ENCODE data around the gene KCTD17.
"Not testable (repeated sequence)": the region's sequence is repeated elsewhere in the genome, so short reads cannot be mapped to it uniquely, and the experiment has no call there.

The KCTD17 gene

GRCh38 chr22:37062702-37063381 is 11.3 kb downstream of the KCTD17 start:
- DNase-seq, result no peak

GRCh38 chr22:37063431-37064420 is 12.2 kb downstream of the KCTD17 start:
- DNase-seq, result no peak

GRCh38 chr22:37064553-37064952 is 13.0 kb downstream of the KCTD17 start:
- DNase-seq, result no peak

GRCh38 chr22:37065180-37065579 is 13.6 kb downstream of the KCTD17 start:
- DNase-seq, result no peak

- DNase-seq, result no peak
Observed at GRCh38 chr22:37065961-37066360, 14.4 kb downstream of the KCTD17 start.

- no peak for DNase-seq
Observed at GRCh38 chr22:37067428-37067827, 15.9 kb downstream of the KCTD17 start.

- no peak for DNase-seq
Observed at GRCh38 chr22:37068859-37069258, 17.3 kb downstream of the KCTD17 start.

- DNase-seq, result no peak
Observed at GRCh38 chr22:37069319-37069718, 17.8 kb downstream of the KCTD17 start.

GRCh38 chr22:37069719-37070118 is 18.2 kb downstream of the KCTD17 start:
- no peak for DNase-seq

- no peak for DNase-seq
Observed at GRCh38 chr22:37070334-37070733, 18.8 kb downstream of the KCTD17 start.

GRCh38 chr22:37070744-37071143 is 19.2 kb downstream of the KCTD17 start:
- no peak for DNase-seq

- not testable (repeated sequence) for DNase-seq
Observed at GRCh38 chr22:37071850-37072592, 20.5 kb downstream of the KCTD17 start.

- DNase-seq, result no peak
Observed at GRCh38 chr22:37072673-37073072, 21.1 kb downstream of the KCTD17 start.

- DNase-seq, result no peak
Observed at GRCh38 chr22:37074537-37074936, 23.0 kb downstream of the KCTD17 start.

- DNase-seq, result no peak
Observed at GRCh38 chr22:37075046-37075445, 23.5 kb downstream of the KCTD17 start.

- no peak for DNase-seq
Observed at GRCh38 chr22:37075822-37076433, 24.4 kb downstream of the KCTD17 start.

- DNase-seq, result peak; percentile 83
Observed at GRCh38 chr22:37077802-37078448, 26.4 kb downstream of the KCTD17 start.

GRCh38 chr22:37079158-37079557 is 27.6 kb downstream of the KCTD17 start:
- no peak for DNase-seq

- peak; percentile 89 for DNase-seq
Observed at GRCh38 chr22:37079668-37080171, 28.2 kb downstream of the KCTD17 start.

- no peak for DNase-seq
Observed at GRCh38 chr22:37080438-37080837, 28.9 kb downstream of the KCTD17 start.

GRCh38 chr22:37080838-37081237 is 29.3 kb downstream of the KCTD17 start:
- no peak for DNase-seq

- DNase-seq, result no peak
Observed at GRCh38 chr22:37082251-37082873, 30.8 kb downstream of the KCTD17 start.
